Measurements from ENCODE around the gene CCL18. TPM values are rescaled to one million over a fixed set of nuclear protein-coding genes. Genes with fewer than 3 reads are reported as not detected.

CCL18 gene
- total RNA-seq, 1 donor from 2014 or later: not detected

DNA sequence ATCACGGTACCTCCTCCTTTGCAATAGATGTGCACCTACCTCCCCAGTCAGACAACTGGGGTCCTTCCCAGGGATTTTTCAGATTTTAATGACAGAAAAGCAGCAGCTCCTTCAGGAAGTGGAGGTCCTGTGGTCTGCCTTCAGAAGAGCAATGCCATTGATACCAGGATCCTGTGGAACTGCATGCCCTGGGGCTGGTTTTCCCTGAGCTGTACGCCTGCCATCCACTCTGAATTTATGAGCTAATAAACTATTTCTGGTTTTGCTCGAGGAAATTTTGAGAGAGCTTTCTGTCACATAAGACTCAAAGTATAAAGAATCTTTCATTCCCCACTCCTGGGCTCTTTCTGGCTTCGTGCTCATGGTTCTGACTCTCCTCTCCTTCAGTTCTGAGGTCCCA lies 36.3 kb upstream of the CCL18 start:
- no peak for DNase-seq (ENCODE audit: low read depth)
- TF ChIP-seq, protein P1, sequence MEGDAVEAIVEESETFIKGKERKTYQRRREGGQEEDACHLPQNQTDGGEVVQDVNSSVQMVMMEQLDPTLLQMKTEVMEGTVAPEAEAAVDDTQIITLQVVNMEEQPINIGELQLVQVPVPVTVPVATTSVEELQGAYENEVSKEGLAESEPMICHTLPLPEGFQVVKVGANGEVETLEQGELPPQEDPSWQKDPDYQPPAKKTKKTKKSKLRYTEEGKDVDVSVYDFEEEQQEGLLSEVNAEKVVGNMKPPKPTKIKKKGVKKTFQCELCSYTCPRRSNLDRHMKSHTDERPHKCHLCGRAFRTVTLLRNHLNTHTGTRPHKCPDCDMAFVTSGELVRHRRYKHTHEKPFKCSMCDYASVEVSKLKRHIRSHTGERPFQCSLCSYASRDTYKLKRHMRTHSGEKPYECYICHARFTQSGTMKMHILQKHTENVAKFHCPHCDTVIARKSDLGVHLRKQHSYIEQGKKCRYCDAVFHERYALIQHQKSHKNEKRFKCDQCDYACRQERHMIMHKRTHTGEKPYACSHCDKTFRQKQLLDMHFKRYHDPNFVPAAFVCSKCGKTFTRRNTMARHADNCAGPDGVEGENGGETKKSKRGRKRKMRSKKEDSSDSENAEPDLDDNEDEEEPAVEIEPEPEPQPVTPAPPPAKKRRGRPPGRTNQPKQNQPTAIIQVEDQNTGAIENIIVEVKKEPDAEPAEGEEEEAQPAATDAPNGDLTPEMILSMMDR (conservative IDR thresholded peaks at IDR 0.05; ENCODE audit: low read depth, low read length): no peak
- H3K4me3 ChIP-seq (ENCODE audit: low read depth, low read length): no peak overlapping the region

DNA sequence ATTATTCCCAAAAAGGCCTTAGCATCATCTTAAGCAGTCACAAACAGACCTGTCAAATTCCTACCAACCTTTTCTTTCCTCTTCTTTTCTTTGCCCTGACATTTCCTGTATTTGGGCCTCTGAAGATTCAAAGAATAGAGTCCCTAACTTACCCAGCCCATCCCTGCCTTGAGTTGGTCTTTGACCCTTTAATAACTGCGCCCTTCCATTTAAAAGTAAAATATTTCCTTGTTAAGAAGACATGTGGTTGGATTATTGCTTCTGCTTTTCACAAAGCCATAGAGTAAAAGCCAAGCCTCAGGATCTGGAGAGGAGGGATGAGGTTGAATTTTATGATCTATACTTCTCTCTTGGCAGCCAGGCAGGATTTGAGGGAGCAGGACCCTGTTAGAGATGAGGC lies 33.1 kb upstream of the CCL18 start:
- H3K4me3 ChIP-seq (ENCODE audit: low read depth, low read length): no peak overlapping the region
- TF ChIP-seq, protein P1 (conservative IDR thresholded peaks at IDR 0.05; ENCODE audit: low read depth, low read length): no peak
- DNase-seq (ENCODE audit: low read depth): no peak

DNA sequence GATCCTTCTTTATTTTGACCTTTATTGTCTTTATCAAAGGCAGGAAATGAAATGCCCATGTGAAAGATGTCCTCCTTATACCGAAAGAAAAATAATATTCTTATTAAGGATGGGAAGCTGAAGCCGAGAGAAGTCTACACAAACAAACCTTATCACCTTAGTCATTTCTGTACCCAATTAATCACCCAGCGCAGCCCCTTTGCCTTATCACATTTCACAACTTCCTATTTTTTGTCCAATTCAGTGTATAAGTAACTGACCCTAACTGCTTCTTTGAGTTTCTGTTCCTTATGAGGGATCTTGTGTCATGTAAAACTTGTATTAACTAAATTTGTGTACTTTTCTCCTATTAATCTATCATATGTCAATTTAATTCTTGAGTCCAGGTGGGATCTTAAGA lies 29.9 kb upstream of the CCL18 start:
- TF ChIP-seq, protein P1 (conservative IDR thresholded peaks at IDR 0.05; ENCODE audit: low read depth, low read length): no peak
- no peak for DNase-seq (ENCODE audit: low read depth)
- no peak overlapping the region for H3K4me3 ChIP-seq (ENCODE audit: low read depth, low read length)

DNA sequence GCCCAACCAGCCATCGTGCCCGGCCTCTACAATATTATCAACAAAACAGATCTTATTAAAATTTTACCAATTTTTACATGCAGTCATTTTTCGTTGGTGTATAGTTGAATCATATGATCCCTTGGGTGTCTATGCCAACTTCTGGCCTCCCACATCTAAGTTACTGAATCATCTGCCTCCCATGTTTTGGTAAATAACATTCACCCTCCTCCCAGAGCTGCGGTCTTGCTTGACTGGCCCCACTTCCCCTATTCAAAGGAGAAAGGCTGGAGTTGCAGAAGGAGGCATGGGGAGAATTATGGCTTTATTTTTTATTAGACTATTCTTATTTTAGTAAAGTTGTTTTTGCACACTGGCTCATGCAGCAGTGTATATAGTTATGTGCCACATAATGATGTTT lies 27.8 kb upstream of the CCL18 start:
- DNase-seq (ENCODE audit: low read depth): no peak
- TF ChIP-seq, protein P1 (conservative IDR thresholded peaks at IDR 0.05; ENCODE audit: low read depth, low read length): no peak
- no peak overlapping the region for H3K4me3 ChIP-seq (ENCODE audit: low read depth, low read length)

DNA sequence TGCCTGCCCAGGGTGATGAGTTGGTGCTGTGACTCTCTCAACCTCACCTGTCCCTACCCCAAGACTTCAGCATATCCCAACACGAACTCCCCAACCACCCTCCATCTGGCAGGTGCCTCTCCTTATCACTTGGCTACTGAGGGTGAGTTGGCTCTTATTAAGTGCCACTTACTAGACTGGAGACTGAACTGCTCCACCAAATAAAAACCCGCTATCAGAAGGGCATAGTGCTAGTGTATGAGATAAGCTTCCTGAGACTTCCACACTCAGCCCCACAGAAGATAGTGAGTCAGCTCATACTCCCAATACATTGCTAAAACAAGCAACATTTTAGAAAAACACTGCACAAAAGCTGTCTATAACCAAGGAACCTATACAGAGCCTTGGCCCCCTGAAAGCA lies 16.0 kb upstream of the CCL18 start:
- TF ChIP-seq, protein P1 (conservative IDR thresholded peaks at IDR 0.05; ENCODE audit: low read depth, low read length): no peak
- no peak overlapping the region for H3K4me3 ChIP-seq (ENCODE audit: low read depth, low read length)
- no peak for DNase-seq (ENCODE audit: low read depth)

DNA sequence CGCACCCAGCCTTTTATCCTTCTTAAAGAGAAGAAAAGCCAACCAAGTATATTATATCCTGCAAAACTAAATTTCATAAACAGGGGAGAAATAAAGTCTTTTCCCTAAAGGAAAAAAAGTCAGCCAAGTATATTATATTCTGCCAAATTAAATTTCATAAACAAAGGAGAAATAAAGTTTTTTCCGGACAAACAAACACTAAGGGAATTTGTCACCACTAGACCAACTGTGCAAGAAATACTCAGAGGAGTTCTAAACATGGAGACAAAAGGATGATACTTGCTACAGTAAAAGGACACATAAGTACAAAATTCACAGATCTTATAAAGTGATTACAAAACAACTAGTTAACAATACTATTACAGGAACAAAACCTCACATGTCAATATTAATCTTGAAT lies 14.4 kb upstream of the CCL18 start:
- TF ChIP-seq, protein P1 (conservative IDR thresholded peaks at IDR 0.05; ENCODE audit: low read depth, low read length): no peak

DNA sequence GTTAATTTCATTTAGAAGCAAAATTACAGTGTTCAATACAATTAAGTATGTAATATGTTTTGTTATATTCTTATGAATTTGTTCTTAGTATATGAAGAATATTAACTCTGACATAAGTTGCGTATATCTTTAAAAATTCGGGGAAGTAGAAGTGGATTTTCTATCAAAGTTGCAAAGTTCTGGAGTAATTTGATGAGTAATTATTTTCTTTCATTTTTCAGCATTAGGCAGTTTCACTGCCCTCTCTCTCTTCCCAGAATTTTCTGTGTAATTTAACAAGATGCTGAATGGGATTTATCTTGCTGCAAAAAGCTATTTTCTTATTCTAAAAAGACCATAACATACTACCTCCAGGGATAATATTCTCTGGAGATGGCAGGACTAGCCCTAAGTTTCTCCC lies 8.9 kb upstream of the CCL18 start:
- no peak overlapping the region for H3K4me3 ChIP-seq (ENCODE audit: low read depth, low read length)
- DNase-seq (ENCODE audit: low read depth): no peak
- TF ChIP-seq, protein P1 (conservative IDR thresholded peaks at IDR 0.05; ENCODE audit: low read depth, low read length): no peak

More for the DNA sequence above, 14.4 kb upstream of the CCL18 start:
- no peak overlapping the region for H3K4me3 ChIP-seq (ENCODE audit: low read depth, low read length)
- DNase-seq (ENCODE audit: low read depth): no peak

Data from epithelial cell of proximal tubule (primary cell).